GM18505 (cell line): Measurements from ENCODE around the gene CMPK2.

Source experiments
- ATAC-seq: cut with Tn5 transposase; IDR thresholded peaks from one replicate; pipeline ENCODE4 v1.9.1; 2021; ENCODE audit not compliant: unreplicated experiment
- POLR2A ChIP-seq: IDR thresholded peaks from 4 replicates; pipeline ENCODE4 v1.6.1; 2011; ENCODE audit warnings: borderline replicate concordance; ENCODE audit not compliant: insufficient read depth, insufficient read length; ENCODE audit errors: extremely low read depth

CMPK2 gene

DNA sequence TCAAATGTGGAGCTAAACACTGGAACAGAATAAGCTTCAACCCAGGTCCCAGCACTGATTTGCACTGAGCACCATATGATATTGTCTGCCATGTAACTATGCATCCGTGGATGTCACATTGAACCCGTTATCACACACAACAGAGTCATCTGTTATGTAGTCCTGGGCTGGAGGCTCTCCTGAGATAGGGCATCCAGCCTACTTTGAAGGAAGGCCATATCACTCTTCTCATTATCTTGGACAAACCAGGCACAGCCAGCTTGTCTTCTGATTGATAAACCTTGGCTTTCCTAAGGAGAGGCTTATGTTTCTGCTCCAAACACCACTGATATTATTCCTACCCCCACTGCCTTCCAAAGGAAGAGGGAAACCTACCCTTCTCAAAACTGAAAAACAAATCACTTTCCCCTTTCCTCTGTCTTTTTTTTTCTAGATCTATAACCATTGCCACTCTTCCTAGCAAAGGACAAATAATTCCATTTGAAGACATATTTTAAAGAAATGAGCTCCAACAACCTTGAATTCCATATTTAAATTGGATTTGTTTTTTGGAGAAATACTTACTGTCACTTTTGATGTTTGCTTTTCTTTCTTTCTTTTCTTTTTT, 28.3 kb upstream of the CMPK2 start:
- ATAC-seq = no peak
- TF ChIP-seq POLR2A = no peak

DNA sequence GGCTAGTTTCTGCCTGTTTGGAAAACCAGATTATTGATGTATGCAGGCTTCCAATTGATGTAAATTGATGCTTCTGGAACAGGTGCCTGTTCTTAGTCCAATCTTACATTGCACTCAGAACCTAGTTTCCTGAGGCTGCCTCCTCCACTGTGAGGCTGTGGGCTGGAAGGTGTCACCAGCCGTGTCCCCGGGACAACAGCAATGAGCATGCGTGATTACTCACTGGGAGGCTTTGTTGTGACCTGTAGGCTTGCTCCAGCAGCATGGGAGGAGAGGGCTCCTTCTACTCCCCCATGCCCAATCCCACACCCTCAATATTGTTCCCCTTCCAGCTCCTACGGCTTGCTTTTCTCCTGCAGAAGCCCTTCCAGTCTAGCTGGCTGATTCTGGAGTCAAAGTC, 23.0 kb upstream of the CMPK2 start:
- no peak for TF ChIP-seq POLR2A
- no peak for ATAC-seq

DNA sequence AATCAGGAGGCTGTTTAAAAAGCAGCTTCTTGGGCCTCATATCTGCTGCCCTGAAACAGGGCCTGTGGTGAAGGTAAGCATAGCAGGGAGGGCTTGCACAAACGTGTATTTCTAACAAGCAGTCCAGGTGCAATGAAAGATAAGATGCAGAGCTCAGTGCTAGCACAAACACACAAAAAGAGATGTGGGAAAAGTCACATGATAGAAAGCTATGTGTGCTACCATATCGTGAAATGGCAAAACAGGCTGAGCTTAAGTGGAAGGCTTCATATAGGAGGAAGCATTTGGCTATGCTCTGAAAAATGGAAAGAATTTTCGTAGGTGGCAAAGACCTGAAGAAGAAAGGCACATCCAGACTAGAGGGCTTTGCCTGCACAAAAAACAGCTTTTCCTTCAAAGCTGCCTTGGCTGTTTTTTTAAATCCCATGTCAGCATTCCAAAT, 22.1 kb upstream of the CMPK2 start:
- TF ChIP-seq POLR2A = no peak

DNA sequence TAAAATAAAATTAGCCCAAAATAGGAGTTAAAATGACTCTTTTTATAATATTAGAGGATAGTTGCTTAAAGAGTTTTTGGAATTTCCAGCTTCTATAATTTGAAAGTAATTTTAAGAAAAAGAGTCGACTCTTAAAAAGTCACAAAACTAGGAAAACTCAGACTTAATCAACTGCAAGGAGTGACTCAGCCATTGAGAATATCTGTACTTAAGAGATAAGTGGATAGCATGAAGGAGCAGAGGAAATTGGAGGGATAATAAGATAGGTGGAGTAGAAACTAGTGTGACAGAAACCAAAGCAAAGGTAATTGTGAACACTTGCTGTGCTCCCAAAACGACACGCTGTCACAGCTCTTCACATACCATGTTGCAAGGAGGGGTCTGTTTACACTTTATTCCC, 20.3 kb upstream of the CMPK2 start:
- no peak for ATAC-seq
- no peak for TF ChIP-seq POLR2A

More for the DNA sequence above, 22.1 kb upstream of the CMPK2 start:
- ATAC-seq = no peak

DNA sequence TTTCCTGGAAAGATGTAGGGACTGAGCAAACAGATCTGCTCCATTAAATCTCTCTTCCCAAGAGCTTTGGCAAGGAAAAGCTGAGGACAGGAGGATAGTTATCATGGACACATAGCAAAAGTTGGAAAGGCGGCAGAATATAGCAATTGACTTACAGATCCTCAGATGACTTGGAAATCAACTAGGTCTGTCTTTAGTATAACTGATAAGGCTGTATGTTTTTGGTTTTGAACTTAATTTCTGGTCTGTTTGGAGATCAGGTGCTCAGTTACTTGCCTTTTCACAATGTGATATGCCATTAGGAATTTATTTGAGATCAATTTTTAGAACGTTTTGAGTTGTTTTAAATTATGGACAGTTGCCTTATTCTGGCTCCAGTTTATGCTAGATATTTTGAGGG, 19.8 kb upstream of the CMPK2 start:
- ATAC-seq = no peak
- TF ChIP-seq POLR2A = no peak

DNA sequence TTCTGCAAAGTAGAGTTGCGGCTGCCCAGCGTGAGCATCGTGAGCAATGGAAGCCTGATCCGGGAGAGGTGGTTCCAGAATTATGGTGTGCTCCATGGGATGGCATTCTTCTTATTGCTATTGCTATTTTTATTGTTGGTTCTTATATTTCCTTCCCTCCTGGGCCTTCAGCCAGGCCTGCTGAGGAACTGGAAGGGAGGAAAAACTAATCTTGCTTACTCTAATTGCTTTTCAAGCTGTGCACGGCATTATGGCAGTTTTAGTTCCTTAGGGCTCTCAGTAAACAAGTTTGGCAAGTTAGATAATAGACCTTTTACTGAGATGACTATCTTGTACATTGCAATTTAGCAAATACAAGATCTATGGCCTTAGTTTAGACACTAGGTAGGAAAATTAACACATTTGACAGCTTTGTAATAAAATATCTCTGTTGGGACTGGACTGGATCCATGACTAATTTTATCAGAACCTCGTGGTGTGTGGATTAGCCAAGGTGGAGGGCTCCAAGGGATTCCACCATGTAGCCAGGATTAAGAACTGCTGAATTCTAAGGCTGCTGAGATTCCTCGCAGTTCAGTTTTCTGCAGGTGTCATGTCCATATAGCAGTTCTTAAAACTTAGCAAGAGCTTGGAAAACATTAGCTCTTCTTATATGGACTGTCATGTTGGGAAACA, 17.9 kb upstream of the CMPK2 start:
- TF ChIP-seq POLR2A = no peak
- ATAC-seq = no peak

DNA sequence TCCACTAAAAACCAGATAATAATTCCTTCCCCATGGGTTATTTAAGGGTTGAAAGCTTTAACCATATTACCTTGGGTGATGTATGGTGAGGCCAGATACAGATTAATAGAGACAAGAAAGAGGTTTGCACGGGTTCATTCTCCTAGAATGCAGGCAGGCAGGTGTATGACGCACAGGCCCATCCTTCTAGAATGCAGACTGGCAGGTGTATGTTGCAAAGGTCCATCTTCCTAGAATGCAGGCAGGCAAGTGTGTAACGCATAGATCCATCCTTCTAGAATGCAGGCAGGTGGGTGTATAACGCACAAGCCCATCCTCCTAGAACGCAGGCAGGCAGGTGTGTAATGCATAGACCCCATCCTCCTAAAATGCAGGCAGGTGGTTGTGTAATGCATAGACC, 15.8 kb upstream of the CMPK2 start:
- TF ChIP-seq POLR2A = no peak
- ATAC-seq = no peak

DNA sequence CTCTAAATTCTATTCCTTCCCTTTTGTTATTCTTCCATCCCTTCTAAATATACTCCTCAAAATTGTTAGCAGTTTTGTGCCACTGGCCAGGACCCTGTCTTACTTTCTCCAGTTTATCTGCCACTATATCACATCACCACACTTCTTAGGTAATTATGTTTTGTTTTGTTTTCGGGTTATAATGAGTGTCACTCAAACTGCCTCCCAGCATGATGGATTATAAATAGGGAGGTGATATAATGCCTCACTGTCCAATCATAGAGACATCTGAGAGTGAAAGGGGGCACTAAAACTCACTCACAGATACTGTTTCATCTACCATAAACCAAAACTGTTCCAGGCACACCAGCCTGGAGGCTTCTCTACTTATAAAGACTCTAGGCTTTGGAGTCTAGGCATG, 15.3 kb upstream of the CMPK2 start:
- no peak for ATAC-seq
- TF ChIP-seq POLR2A = no peak

DNA sequence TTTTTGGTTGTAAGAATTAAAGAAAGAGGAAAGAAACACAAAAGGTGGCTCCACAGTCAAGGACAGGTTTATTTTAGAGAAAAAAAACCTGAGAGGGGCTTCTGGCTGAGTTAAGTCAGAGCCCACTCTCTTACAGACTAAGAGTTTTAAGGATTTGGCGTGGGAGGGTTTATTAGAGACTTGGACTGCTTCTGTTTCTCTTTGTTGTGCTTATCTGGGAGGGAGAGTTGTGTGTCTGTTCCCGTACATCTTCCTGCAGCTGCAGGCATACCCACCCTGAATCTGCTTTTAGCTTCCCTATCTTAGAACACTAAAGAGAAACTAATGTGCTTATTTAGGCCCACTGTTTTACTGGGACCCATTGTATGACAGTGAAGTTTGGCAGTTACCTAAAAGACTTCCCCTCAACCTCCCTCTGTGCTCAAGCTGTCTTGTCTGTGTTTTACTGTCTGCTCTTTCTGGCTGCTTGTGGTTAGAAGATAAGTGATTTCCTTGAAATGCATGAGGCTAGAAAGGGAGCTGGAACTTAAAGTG, 14.6 kb upstream of the CMPK2 start:
- TF ChIP-seq POLR2A = no peak
- no peak for ATAC-seq

DNA sequence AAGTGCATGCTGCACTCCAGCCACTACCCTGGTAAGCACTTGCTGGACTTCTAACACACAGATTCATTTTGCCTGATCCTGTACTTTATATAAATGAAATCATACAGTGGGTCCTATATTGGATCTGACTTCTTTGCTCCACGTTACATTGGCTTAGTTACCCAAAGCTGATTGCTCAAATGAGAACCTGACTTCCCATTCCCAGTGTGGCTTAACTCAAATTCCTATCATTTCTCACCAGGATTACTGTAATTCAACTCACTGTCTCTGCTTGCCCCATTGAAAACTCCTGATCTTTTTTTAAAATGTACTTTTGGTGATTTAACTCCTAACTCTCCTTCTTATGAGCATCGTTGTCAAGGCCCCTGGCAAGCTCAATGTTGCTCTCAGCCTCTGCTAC, 13.3 kb upstream of the CMPK2 start:
- TF ChIP-seq POLR2A = no peak
- no peak for ATAC-seq

DNA sequence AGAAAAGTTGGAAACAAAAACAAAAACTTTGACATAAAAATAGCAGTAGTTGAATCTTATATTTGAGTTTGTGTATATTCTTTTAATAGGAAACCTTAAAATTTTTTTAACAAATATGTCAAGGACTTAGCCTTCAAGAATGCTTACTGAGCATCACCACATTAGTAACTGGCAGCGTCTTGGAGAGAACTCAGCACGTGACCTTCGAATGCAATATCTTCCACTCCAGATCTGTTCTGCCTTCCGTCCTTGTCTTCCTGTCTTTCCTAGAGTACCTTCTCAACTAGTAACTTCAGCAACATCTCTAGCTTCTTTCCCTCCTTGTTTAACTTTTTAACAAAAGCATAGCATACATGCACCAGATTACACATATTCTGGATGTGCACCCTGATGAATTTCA, 12.8 kb upstream of the CMPK2 start:
- no peak for ATAC-seq
- TF ChIP-seq POLR2A = no peak

DNA sequence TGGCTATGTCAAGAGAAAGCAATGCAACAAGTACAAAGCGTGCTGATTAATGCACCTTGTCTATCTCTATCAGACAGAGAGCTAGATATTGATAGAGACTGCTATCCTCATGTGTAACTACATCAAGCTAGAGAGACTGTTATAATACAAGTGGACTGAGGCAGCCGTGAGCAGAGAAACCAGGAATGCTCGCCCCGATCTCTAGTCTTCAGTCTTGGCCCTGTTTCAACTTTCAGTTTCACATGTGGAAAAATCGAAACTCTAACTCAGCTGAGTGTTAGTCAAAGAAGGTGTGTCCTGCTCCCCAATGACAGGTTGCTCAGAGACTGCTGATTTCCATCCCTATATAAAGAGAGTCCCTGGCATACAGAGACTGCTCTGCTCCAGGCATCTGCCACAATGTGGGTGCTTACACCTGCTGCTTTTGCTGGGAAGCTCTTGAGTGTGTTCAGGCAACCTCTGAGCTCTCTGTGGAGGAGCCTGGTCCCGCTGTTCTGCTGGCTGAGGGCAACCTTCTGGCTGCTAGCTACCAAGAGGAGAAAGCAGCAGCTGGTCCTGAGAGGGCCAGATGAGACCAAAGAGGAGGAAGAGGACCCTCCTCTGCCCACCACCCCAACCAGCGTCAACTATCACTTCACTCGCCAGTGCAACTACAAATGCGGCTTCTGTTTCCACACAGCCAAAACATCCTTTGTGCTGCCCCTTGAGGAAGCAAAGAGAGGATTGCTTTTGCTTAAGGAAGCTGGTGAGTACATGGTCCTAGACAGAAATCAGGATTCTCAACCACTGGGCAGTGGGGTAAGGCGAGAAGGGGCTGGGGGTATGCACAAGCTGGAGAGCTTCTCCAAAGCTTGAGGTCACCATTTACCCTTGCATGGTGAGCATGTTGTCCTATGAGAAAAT, 11.9 kb upstream of the CMPK2 start, which contains the start of gene RSAD2:
Gene RSAD2, plus strand, starts transcription at position 376 of the 903 bp plus-strand sequence. Its CDS starts 24 bp downstream, at position 400.
- TF ChIP-seq POLR2A = no peak
- ATAC-seq = peak; percentile 77

DNA sequence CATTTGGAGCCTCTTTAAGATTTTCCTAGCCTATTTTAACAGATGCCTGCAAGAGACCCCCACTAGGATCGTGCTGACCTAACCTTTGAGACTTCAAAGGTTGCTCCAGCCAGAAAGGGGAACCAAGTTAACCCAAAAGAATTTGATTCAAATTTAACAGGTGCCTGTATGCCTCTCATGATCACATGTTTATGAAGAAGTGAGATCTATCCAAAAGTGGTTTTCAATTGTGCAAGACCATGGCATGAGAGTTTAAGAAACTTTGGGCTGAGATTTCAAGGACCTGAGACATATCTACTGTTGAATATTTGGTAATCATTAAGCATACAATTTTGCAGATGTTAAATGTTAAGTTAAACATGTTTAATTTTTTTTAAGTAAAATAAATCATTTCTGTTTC, 10.6 kb upstream of the CMPK2 start:
- no peak for ATAC-seq
- TF ChIP-seq POLR2A = no peak
